ENCODE results near the gene B3GALT4.

DNA sequence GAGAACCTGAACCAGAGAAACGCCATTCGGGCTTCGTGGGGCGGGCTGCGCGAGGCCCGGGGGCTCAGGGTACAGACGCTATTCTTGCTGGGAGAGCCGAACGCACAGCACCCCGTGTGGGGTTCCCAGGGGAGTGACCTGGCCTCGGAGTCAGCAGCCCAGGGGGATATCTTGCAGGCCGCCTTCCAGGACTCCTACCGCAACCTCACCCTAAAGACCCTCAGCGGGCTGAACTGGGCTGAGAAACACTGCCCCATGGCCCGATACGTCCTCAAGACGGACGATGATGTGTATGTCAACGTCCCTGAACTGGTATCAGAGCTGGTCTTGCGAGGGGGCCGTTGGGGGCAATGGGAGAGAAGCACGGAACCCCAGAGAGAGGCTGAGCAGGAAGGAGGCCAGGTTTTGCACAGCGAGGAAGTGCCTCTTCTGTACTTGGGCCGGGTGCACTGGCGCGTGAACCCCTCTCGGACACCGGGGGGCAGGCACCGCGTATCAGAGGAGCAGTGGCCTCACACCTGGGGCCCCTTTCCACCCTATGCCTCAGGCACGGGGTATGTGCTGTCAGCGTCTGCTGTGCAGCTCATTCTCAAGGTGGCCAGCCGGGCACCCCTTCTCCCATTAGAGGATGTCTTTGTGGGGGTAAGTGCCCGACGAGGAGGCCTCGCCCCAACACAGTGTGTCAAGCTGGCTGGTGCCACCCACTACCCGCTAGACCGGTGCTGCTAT lies 904 bp downstream of the B3GALT4 start:
- TF ChIP-seq, protein P1, sequence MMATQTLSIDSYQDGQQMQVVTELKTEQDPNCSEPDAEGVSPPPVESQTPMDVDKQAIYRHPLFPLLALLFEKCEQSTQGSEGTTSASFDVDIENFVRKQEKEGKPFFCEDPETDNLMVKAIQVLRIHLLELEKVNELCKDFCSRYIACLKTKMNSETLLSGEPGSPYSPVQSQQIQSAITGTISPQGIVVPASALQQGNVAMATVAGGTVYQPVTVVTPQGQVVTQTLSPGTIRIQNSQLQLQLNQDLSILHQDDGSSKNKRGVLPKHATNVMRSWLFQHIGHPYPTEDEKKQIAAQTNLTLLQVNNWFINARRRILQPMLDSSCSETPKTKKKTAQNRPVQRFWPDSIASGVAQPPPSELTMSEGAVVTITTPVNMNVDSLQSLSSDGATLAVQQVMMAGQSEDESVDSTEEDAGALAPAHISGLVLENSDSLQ (IDR thresholded peaks at IDR 0.05): no peak
- TF ChIP-seq TARDBP (IDR thresholded peaks at IDR 0.05) (no peak), SUZ12 (IDR thresholded peaks at IDR 0.05) (no peak), BHLHE40 (IDR thresholded peaks at IDR 0.05; ENCODE audit: borderline replicate concordance) (no peak)

All from HEK293T (cell line).